Stimulated activated CD4-positive, alpha-beta T cell treated with anti-CD3 and anti-CD28 coated beads, TNF-alpha, amount 100 ng/mL, for 24 hours (primary cell): Measurements from ENCODE around the gene ETNPPL.

Source experiments
- DNase-seq, 3 experiments: peaks; one replicate each; pipeline ENCODE4 v3.0.0-alpha.2; 2020; ENCODE audit warnings: low read depth in 3 of 3

The ETNPPL gene

DNA sequence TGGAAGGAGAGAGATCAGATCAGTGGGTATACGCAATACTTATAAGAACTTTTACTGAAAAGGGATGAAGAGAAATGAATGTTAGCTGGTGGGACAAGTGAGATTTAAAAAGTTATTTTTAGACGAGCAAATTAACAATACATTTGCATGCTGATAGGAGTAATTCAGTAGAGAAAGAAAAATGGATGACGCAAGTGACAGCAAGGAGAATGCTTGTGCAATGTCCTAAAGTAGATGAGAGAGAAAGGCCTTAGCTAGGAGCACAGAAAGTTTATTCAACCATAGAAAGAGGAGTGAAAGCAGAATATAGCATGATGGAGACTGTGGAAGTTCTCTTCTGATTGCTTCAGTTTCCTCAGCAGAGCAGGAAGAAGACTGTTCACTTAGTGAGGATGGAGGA is 66.7 kb downstream of the ETNPPL start:
- no peak for DNase-seq

- DNase-seq = no peak
Measured at GRCh38 chr4:108695062-108695461, 67.8 kb downstream of the ETNPPL start.

GRCh38 chr4:108694423-108694822 is 68.4 kb downstream of the ETNPPL start:
- DNase-seq = no peak

- no peak for DNase-seq
Measured at GRCh38 chr4:108693819-108694218, 69.0 kb downstream of the ETNPPL start.

GRCh38 chr4:108693211-108693610 is 69.6 kb downstream of the ETNPPL start:
- no peak for DNase-seq
